Colonic mucosa (tissue), 4 donors: Measurements from ENCODE around the gene GABPA. TPM values are rescaled to one million over a fixed set of nuclear protein-coding genes. Genes with fewer than 3 reads are reported as not detected.
"Not testable (repeated sequence)": the region's sequence is repeated elsewhere in the genome, so short reads cannot be mapped to it uniquely, and the experiment has no call there.

Experiments
- DNase-seq: peaks from one replicate; pipeline ENCODE4 v3.0.0-alpha.2; 2020
- H3K27ac ChIP-seq: fragments of 200-600 bp; one replicate; pipeline ENCODE4 v1.8.0; 2021
- H3K27me3 ChIP-seq: fragments of 200-600 bp; one replicate; pipeline ENCODE4 v1.8.0; 2021
- H3K36me3 ChIP-seq: fragments of 200-600 bp; one replicate; pipeline ENCODE4 v1.8.0; 2021
- H3K4me1 ChIP-seq: fragments of 200-600 bp; one replicate; pipeline ENCODE4 v1.8.0; 2021; ENCODE audit warnings: mild to moderate bottlenecking
- H3K4me3 ChIP-seq: fragments of 200-600 bp; one replicate; pipeline ENCODE4 v1.8.0; 2021
- H3K9ac ChIP-seq, 2 donors: one replicate each; pipeline ENCODE4 v1.7.0; 2013; ENCODE audit warnings: control low read depth in 2 of 2, low read depth in 2 of 2, low read length in 2 of 2
- H3K9me3 ChIP-seq: fragments of 200-600 bp; one replicate; pipeline ENCODE4 v1.8.0; 2021
- CTCF ChIP-seq: fragments of 200-600 bp; IDR thresholded peaks from one replicate; pipeline ENCODE4 v1.8.0; 2022; ENCODE audit warnings: antibody characterized with exemption, mild to moderate bottlenecking
- intact Hi-C: fragments of 100-400 bp; cut with DNase I; formaldehyde crosslinking; loops from one replicate; pipeline ENCODE4 v1.14.1; 2022
- total RNA-seq, 2 donors: library from RNA; stranded (reverse); fragmentation: NEBNext Ultra II Directional in 1 of 2; extraction: Animal tissue kit (Norgen Biotek cat#: 25700) in 1 of 2; gene quantifications; one replicate each; pipeline ENCODE4 v1.2.1, GENCODE V29; 2021
- donor health status: healthy.
- donor health status: DM: no; HTN: no; CAD: no.
- donor health status: DM: no; HTN: no; CAD: no.

Gene GABPA
- total RNA-seq, 2 donors from 2014 or later = 23.8 to 24.9 TPM

- H3K4me1 ChIP-seq = no peaks in the 10 kb centered on the region
- no peaks in the 10 kb centered on the region for H3K36me3 ChIP-seq
- no peak overlapping the region for H3K27ac ChIP-seq
- no peaks in the 10 kb centered on the region for H3K9me3 ChIP-seq
- no peaks in the 10 kb centered on the region for H3K27me3 ChIP-seq
- TF ChIP-seq CTCF = no peak
- intact Hi-C loops = no loop called here
- no peak for DNase-seq
- no peak overlapping the region for H3K9ac ChIP-seq
- no peak overlapping the region for H3K4me3 ChIP-seq
Observed at GRCh38 chr21:25760061-25760460, 25.3 kb downstream of the GABPA start.

GRCh38 chr21:25760677-25761076 is 25.9 kb downstream of the GABPA start:
- intact Hi-C loops = no loop called here
- no peak overlapping the region for H3K4me3 ChIP-seq
- no peaks in the 10 kb centered on the region for H3K4me1 ChIP-seq
- H3K36me3 ChIP-seq = no peaks in the 10 kb centered on the region
- H3K27ac ChIP-seq = no peak overlapping the region
- no peaks in the 10 kb centered on the region for H3K9me3 ChIP-seq
- TF ChIP-seq CTCF = no peak
- no peak for DNase-seq
- no peaks in the 10 kb centered on the region for H3K27me3 ChIP-seq
- H3K9ac ChIP-seq = no peak overlapping the region

GRCh38 chr21:25764065-25764464 is 29.3 kb downstream of the GABPA start:
- Histone ChIP-seq H3K36me3 (no peaks in the 10 kb centered on the region), H3K27ac (no peak overlapping the region), H3K9me3 (no peaks in the 10 kb centered on the region), H3K27me3 (no peaks in the 10 kb centered on the region), H3K4me1 (no peaks in the 10 kb centered on the region), H3K4me3 (no peak overlapping the region), H3K9ac (no peak overlapping the region)
- no peak for TF ChIP-seq CTCF
- intact Hi-C loops = no loop called here
- no peak for DNase-seq

- Histone ChIP-seq H3K9ac (no peak overlapping the region), H3K4me1 (no peaks in the 10 kb centered on the region), H3K4me3 (no peak overlapping the region), H3K36me3 (no peaks in the 10 kb centered on the region), H3K27ac (no peak overlapping the region), H3K27me3 (no peaks in the 10 kb centered on the region), H3K9me3 (no peaks in the 10 kb centered on the region)
- no peak for DNase-seq
- no peak for TF ChIP-seq CTCF
- intact Hi-C loops = no loop called here
Observed at GRCh38 chr21:25767921-25768320, 33.1 kb downstream of the GABPA start.

GRCh38 chr21:25772686-25773085 is 37.9 kb downstream of the GABPA start:
- intact Hi-C loops = no loop called here
- H3K36me3 ChIP-seq = no peaks in the 10 kb centered on the region
- no peaks in the 10 kb centered on the region for H3K9me3 ChIP-seq
- H3K27me3 ChIP-seq = no peaks in the 10 kb centered on the region
- no peaks in the 10 kb centered on the region for H3K4me1 ChIP-seq
- no peak for TF ChIP-seq CTCF
- no peak for DNase-seq
- no peak overlapping the region for H3K4me3 ChIP-seq
- H3K9ac ChIP-seq = no peak overlapping the region
- no peak overlapping the region for H3K27ac ChIP-seq

- H3K4me3 ChIP-seq = no peak overlapping the region
- no peak for TF ChIP-seq CTCF
- H3K27me3 ChIP-seq = no peaks in the 10 kb centered on the region
- no peak overlapping the region for H3K9ac ChIP-seq
- no peaks in the 10 kb centered on the region for H3K36me3 ChIP-seq
- no peak for DNase-seq
- no peaks in the 10 kb centered on the region for H3K9me3 ChIP-seq
- no peaks in the 10 kb centered on the region for H3K4me1 ChIP-seq
- no peak overlapping the region for H3K27ac ChIP-seq
- intact Hi-C loops = no loop called here
Observed at GRCh38 chr21:25776440-25776839, 41.7 kb downstream of the GABPA start.

- H3K27me3 ChIP-seq, H3K4me1 ChIP-seq, H3K27ac ChIP-seq, intact Hi-C loops, H3K9ac ChIP-seq, H3K36me3 ChIP-seq, H3K9me3 ChIP-seq, DNase-seq, H3K4me3 ChIP-seq: not testable (repeated sequence)
Observed at GRCh38 chr21:25778126-25778875, 43.5 kb downstream of the GABPA start.
